GM18519 (cell line): ENCODE measurements around the gene GZMM.
"Not testable (repeated sequence)": the region's sequence is repeated elsewhere in the genome, so short reads cannot be mapped to it uniquely, and the experiment has no call there.

Experiments used
- ATAC-seq: cut with Tn5 transposase; IDR thresholded peaks from one replicate; pipeline ENCODE4 v1.9.1; 2021; ENCODE audit warnings: mild to moderate bottlenecking, moderate library complexity; ENCODE audit not compliant: unreplicated experiment, low FRiP score

The GZMM gene

DNA sequence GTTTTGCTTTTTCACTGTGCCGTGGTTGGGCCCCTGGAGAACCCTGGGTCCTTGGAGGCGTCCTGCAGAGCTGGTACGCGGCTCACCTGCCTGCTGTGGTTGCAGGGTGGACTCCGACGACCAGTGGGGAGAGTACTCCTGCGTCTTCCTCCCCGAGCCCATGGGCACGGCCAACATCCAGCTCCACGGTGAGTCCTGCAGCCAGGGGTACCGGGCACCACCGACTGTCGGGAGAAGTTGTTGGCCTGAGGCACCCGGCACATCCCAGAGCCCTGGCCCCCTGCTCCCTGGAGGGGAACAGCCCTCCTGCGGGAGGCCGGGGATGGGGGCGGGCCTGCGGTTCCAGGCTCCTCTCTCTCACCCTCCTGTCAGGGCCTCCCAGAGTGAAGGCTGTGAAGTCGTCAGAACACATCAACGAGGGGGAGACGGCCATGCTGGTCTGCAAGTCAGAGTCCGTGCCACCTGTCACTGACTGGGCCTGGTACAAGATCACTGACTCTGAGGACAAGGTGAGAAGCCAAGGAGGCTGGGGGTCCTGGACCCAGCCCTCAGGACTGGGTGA, 36.5 kb downstream of the GZMM start:
- no peak for ATAC-seq

DNA sequence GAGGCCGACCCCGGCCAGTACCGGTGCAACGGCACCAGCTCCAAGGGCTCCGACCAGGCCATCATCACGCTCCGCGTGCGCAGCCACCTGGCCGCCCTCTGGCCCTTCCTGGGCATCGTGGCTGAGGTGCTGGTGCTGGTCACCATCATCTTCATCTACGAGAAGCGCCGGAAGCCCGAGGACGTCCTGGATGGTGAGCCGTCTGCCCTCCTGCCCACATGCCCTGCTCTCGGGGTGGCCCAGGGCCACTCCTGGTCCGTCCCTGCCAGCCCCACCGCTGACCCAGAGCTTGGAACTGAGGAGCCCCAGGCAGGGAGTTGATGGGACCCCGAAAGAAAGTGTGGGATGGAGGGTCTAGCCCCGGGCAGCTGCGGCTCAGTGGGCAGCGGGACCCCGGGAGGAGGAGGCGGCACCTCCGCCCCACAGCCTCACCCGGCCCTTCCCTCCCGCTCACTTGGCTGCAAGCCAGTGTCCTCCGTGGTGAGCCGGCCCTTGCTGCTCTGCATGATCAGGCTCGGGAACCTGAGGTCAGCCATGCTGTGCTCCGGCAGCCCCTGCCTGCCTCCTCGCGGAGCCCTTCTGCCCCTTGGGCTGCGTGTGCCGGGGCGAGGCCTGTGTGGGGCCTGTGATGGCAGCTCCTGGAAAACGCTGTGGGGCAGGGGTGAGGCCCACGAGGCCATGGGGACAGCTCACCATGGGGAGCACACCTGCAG, 37.7 kb downstream of the GZMM start:
- no peak for ATAC-seq

DNA sequence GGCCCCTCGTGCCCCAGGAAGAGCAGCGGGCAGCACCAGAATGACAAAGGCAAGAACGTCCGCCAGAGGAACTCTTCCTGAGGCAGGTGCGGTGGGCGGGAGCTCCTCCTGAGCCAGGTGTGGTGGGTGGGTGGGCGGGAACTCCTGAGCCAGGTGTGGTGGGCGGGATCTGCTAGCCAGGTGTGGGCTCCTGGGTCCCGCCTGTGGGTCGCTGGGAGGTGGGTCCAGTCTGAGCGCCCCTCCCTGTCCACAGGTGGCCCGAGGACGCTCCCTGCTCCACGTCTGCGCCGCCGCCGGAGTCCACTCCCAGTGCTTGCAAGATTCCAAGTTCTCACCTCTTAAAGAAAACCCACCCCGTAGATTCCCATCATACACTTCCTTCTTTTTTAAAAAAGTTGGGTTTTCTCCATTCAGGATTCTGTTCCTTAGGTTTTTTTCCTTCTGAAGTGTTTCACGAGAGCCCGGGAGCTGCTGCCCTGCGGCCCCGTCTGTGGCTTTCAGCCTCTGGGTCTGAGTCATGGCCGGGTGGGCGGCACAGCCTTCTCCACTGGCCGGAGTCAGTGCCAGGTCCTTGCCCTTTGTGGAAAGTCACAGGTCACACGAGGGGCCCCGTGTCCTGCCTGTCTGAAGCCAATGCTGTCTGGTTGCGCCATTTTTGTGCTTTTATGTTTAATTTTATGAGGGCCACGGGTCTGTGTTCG, 38.8 kb downstream of the GZMM start:
- no peak for ATAC-seq

DNA sequence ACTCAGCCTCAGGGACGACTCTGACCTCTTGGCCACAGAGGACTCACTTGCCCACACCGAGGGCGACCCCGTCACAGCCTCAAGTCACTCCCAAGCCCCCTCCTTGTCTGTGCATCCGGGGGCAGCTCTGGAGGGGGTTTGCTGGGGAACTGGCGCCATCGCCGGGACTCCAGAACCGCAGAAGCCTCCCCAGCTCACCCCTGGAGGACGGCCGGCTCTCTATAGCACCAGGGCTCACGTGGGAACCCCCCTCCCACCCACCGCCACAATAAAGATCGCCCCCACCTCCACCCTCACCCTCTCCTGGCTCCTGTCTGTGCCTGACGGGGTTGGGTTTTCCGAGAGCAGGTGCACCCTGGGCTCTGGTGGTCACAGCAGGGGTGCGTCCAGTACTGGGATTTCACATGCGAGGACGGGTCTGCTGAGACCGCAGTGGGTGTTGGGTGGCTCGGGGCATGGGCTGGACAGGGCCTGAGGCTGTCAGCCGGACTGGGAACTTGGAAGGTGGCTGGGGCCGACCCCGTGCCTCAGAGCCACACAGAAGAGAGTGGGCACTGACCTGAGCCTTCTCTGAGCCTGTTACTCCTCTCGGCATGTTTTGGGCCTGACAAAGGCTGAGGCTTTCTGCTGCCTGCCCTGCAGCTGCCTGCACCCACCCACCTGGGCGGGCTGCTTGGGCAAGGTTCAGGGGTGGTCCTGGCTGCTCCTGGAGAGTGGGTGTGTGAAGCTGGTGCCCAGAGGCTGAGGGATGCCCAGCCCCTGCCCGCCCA, 39.5 kb downstream of the GZMM start:
- ATAC-seq, result no peak

DNA sequence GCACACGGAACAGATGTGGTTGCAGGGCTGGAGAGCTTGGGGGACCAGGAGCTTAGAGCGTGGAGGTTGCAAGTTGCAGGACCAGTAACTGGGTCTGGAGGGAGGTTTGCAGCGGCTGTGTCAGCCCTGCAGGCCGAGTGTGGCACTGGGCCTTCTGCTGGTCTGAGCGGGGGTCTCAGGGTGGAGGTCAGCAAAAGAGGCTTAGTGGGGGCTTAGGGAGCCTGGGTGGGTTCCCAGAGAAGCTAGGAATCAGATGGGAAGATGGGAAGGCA, 40.1 kb downstream of the GZMM start:
- no peak for ATAC-seq

DNA sequence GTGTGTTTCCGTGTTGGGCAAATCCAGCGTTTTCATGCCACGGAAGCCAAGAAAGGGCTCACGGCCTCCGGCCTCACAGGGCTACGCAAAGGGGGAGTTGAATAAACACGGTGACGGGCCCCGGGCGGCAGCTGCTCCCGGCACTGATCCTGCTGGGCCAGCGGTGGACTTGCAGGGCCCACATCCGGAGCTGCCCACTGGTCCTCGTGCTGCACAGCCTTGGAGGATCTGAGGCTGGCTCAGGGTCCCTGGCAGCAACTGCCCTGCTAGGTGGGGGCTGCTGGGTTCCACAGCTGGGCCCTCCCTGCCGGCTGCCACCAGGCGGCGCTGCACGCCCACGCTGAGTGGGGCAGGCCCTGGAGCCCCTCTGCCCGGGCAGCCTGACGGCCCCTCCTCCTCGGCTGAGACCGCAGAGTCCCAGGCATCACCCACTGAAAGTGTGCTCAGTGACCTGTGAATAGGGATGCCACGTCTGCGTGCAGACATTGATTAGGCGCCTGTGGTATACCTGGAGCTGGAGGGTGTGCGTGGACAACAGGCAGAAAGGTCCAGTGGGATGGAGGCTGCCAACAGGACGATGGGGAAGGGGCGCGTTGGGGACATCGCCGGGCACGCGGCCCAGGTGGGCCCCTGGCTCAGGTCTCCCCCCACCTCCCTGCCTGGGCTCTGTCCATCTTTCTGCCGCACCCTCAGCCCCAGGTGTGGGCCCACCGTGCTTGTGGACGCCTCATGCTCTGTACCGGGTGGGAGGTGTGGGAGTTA, 40.6 kb downstream of the GZMM start:
- no peak for ATAC-seq

DNA sequence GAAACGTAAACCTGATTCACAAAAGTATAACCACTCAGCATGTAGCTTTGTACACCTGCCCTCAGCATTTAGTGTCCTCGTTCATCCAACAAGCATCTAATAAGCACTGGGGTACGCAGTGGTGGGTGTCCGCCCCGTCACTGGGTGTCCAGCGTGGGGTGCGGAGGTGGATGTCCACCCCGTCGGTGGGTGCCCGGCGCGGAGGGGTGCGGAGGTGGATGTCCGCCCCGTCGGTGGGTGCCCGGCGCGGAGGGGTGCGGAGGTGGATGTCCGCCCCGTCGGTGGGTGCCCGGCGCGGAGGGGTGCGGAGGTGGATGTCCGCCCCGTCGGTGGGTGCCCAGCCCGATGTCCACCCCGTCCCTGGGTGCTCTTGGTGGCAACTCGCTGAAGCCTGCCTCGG, 41.3 kb downstream of the GZMM start:
- not testable (repeated sequence) for ATAC-seq

DNA sequence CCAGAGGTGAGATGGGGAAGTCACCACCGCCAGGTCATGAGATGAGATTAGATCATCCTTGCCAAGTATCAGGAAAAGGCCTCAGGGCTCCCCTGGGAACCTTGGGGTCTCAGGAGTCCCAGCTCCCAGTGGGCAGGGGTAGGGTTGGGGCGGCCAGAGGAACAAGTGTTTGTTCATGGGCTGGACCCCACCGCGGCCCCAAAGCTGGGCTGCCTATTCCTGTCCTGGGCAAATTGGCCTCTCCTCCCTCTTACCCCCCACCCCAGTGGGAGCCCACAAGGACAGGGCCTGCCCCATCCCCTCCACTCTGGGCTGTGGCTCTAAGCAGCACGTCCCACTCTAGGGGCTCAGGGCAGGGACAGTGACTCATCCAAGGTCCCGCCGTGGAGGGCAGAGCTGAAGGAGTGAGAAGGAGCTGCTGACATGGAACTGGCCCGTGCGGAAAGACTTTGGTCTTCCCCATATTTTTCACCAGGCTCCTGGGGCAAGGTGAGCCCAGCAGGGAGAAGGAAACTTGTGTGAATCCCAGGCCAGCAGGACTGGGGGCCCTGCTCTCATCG, 41.8 kb downstream of the GZMM start:
- ATAC-seq, result no peak

DNA sequence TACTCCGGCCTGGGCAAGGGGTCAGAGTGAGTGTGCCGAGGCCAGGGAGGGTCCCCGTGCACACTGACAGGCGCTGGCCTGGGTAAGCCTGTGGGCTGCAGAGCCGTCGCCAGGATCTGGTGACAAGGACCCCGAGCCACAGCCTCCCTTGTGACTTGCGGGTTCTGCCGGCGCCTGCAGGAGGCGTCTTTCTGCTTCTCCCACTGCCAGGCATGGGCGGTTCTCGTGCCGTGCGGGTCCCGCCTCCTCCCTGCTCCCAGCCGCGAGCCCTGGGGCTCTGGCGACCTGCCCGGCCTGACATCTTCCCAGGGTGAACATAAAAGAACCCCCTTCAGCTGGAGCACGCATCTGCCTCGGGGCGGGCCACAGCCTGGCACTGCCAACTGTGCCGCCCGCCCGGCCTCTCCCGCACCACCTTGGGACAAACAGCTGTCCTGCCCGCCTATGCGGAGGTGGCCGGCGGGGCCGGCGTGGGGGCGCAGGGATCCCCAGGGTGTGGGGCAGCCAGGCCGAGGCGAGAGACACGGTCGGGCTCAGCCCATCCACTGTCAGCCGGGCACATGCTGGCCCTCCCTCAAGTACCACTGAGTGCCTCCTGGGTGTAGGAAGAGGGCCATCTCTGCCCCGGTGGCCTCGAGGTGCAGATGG, 44.4 kb downstream of the GZMM start:
- ATAC-seq, result no peak

DNA sequence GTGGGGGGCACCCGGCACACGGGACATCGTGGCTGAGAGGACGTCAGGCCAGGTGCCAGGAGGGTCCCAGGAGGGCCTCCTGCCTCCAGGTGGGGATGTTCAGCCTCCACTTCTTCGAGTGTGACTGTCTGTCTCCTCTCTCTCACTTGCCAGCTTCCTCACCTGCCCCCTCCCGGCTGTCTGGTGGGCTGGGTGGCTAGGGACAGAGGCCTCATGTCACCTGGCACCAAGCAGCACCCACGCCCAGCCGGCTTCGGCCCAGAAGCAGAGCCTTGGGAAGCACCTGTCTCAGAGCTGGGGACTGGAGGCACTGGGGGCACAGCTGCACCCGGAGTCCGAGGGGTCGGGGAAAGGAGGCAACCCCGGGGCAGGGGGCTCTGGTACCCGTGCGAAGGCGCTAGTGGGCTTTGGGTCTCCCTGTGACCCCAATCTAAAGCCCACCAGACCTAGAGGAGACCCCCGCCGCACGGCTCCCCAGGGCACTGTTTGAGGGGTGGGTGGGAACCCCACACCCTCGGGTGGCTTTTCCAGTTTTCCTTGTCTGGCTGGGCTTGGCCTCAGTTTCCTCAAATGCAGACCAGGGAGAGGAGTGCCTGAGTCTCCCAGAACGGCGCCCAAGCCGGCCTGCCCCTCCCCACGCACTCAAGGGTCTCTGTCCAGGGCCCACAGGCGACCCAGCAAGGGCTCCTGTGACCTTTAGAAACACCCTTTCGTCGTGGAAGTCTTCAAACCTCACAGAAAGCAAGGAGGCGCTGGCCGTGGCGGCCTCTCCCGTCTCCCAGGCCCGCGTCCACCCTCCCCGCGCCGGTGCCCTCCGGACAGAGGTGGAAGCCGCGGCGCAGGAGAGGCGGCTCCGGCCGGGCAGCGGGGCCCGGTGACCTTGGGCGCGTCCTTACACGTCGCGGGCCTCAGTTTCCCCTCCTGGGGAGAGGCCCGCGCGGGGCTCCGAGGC, 45.2 kb downstream of the GZMM start:
- ATAC-seq, result no peak

DNA sequence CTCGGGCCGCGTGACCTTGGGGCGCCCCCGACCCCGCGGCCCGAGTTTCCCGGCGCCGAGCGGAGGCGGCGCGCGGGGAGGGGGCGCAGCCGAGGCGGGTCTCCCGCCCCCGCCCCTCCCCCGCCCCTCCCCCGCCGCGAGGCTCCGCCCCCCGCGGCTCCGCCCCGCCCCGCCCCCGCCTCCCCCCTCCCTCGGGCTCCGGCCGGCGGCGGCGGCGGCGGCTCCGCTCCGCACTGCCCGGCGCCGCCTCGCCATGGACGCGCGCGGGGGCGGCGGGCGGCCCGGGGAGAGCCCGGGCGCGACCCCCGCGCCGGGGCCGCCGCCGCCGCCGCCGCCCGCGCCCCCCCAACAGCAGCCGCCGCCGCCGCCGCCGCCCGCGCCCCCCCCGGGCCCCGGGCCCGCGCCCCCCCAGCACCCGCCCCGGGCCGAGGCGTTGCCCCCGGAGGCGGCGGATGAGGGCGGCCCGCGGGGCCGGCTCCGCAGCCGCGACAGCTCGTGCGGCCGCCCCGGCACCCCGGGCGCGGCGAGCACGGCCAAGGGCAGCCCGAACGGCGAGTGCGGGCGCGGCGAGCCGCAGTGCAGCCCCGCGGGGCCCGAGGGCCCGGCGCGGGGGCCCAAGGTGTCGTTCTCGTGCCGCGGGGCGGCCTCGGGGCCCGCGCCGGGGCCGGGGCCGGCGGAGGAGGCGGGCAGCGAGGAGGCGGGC, 46.0 kb downstream of the GZMM start, which contains the start of gene HCN2:
TSS of gene HCN2 (plus strand) at position 189 of the 703 bp plus-strand sequence. CDS start at position 254, 65 bp downstream.
- ATAC-seq, result no peak

DNA sequence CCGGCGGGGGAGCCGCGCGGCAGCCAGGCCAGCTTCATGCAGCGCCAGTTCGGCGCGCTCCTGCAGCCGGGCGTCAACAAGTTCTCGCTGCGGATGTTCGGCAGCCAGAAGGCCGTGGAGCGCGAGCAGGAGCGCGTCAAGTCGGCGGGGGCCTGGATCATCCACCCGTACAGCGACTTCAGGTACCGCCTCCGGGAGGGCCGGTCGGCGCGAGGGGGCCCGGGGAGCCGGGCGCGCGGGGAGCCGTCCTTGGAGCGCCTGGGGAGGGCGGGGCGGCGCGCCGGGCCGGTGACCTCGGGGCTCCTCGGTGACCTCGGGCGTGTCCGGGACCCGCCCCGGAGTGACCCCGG, 46.5 kb downstream of the GZMM start:
- no peak for ATAC-seq

DNA sequence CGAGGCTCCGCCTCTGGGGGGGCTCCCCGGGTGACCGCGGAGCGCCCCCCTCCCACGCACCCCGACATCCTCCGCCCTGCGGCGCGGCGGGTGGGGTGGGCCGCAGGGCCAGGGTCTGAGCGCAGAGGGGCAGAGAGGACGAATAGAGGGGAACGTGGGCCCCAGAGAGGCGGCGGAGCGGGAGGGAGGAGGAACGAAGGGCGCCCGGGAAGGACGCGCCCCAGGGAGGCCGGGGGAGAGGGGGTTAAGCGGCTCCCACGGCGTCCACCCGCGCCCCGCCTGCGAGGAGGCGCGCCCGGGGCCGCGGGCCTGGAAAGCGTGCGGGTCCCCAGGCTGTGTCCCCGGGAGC, 46.9 kb downstream of the GZMM start:
- no peak for ATAC-seq

DNA sequence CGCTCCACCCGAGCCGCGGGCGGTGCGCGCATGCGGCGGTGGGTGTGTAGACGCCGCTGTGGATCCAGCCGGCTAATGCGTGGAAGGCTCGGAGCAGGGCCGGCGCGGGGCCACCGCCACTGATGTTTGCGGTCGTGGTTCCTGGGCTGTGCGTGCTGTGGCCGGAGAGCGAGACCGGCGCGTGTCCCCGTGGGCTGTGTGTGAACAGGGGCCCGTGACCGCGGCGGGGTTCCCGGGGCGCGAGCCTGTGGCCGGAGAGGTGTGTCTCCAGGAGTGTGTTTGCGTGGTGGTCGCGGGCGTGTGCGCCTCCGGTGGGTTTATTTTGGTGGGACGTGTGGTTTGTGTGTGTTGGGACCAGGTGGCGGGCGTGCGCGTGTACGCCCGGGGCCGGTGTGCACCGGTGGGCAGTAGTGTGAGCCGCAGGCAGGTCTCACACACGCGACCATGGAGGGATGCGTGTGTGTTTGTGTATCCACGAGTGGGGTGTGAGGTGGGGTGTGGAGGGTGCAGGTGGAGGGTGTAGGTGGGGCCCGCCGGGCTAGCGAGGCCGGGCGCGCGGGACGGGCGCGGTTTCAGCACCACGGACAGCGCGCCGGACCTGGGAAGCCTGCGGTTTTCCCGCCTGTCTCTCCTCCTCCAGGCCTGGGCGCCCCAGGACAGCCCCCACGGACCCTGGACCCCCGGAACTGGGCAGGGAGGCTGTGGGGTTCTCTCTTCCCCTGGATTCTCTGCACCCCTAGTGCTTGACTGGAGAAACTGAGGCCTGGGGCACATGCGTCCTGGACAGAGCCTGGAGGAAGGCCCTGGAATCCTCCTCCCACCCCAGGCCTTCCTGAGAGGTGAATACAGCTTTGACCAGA, 47.5 kb downstream of the GZMM start:
- no peak for ATAC-seq

DNA sequence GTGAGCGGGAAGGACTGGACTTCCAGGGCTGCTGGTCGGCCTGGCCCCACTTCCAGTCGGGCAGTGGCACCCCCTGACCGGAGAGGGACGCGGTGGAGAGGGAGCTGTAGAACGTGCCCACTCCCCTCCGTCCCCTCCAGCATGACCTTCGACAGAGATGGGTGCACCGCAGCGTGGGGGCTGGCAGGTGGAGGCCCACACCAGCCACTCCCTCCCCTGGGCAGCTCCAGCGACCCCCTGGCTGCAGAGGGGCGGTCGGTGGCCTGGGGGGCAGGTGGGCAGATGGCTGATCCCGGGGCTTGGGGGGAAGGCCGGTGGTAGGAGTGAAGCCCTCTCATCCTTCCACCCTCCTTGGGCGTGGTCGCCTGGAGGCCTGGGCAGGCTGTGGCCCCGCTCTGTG, 48.2 kb downstream of the GZMM start:
- ATAC-seq, result no peak

DNA sequence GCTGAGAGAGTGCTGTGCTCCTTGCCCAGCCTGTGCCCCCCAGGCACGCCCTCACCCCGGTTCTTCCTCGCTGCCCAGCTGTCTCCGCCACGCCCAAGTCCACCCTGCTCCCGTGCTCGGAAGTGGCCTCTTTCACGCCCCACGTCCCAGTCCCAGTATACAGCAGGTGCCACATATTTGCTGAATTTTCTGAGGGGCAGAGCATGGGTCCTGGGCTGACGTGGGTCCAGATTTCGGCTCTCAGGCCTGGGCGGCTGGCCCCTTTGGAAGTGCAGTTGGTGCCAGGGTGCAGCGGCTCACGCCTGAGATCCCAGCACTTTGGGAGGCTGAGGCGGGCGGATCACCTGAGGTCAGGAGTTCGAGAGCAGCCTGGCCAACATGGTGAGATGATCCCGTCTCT, 49.2 kb downstream of the GZMM start:
- ATAC-seq, result no peak

DNA sequence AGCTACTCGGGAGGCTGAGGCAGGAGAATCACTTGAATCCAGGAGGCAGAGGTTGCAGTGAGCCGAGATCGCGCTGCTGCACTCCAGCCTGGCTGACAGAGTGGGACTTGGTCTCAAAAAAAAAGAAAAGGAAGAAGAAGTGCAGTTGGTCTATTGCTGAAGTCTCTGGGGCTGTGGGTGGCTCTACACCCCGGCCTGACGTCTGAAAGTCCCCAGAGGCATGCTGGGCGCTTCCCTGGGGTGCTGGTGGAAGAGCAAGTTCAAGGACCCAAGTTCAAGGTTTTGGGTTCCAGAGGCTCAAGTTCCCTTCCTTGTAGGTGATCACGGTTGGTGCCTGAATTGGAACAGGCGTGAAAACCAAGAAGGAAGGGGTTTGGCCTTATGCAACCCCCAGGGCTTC, 49.7 kb downstream of the GZMM start:
- no peak for ATAC-seq
